Neural cell (in vitro differentiated cells): ENCODE measurements around the gene MTPN. TPM values are rescaled to one million over a fixed set of nuclear protein-coding genes. Genes with fewer than 3 reads are reported as not detected.

Experiments used
- H2AFZ ChIP-seq: fragments of 200-600, 300-800 bp; sonication (generic), shearing (Covaris generic); 2 replicates; pipeline ENCODE4 v1.6.0; 2014; ENCODE audit warnings: low read depth, mild to moderate bottlenecking, antibody characterized with exemption, low read length, moderate library complexity
- H3F3A ChIP-seq: fragments of 200-600 bp; shearing (Covaris generic); 2 replicates; pipeline ENCODE4 v1.6.1; 2016; ENCODE audit warnings: mild to moderate bottlenecking, moderate library complexity, mixed read lengths, antibody characterized with exemption, low read length; ENCODE audit not compliant: insufficient read depth, poor library complexity, severe bottlenecking
- H3K27ac ChIP-seq: fragments of 200-600, 300-800 bp; sonication (generic), shearing (Covaris generic); 2 replicates; pipeline ENCODE4 v1.5.1; 2014; ENCODE audit warnings: mild to moderate bottlenecking, low read length, moderate library complexity
- H3K27me3 ChIP-seq: fragments of 300-800, 200-600 bp; sonication (generic), shearing (Covaris generic); 2 replicates; pipeline ENCODE4 v1.6.0; 2014; ENCODE audit warnings: mild to moderate bottlenecking, low read depth, low read length, moderate library complexity; ENCODE audit not compliant: insufficient read depth
- H3K36me3 ChIP-seq: fragments of 300-800, 200-600 bp; sonication (generic), shearing (Covaris generic); 2 replicates; pipeline ENCODE4 v1.5.1; 2014; ENCODE audit warnings: mild to moderate bottlenecking, antibody characterized with exemption, low read length, moderate library complexity; ENCODE audit not compliant: insufficient read depth
- H3K4me2 ChIP-seq: fragments of 300-800, 200-600 bp; sonication (generic), shearing (Covaris generic); 2 replicates; pipeline ENCODE4 v1.6.0; 2014; ENCODE audit warnings: mild to moderate bottlenecking, low read length
- H3K4me3 ChIP-seq: fragments of 300-800, 200-600 bp; sonication (generic), shearing (Covaris generic); 2 replicates; pipeline ENCODE4 v1.5.1; 2014; ENCODE audit warnings: mild to moderate bottlenecking, low read length, moderate library complexity
- H3K79me2 ChIP-seq: fragments of 200-600 bp; shearing (Covaris generic); replicated peaks from 2 replicates; pipeline ENCODE4 v1.6.0; 2014; ENCODE audit warnings: mild to moderate bottlenecking, low read length, moderate library complexity; ENCODE audit not compliant: insufficient read depth
- H3K9ac ChIP-seq: fragments of 300-800, 200-600 bp; sonication (generic), shearing (Covaris generic); 2 replicates; pipeline ENCODE4 v1.6.1; 2016; ENCODE audit warnings: mild to moderate bottlenecking, low read length, mixed read lengths
- H3K9me2 ChIP-seq: fragments of 200-600 bp; shearing (Covaris generic); 2 replicates; pipeline ENCODE4 v1.6.1; 2016; ENCODE audit warnings: mild to moderate bottlenecking, low read length, mixed read lengths; ENCODE audit not compliant: insufficient read depth
- H3K9me3 ChIP-seq: fragments of 200-600, 300-800 bp; sonication (generic), shearing (Covaris generic); 2 replicates; pipeline ENCODE4 v1.6.1; 2016; ENCODE audit warnings: mild to moderate bottlenecking, mixed run types, low read length, moderate library complexity, mixed read lengths
- H4K20me1 ChIP-seq: fragments of 200-600 bp; shearing (Covaris generic); 2 replicates; pipeline ENCODE4 v1.6.1; 2016; ENCODE audit warnings: mild to moderate bottlenecking, mixed run types; ENCODE audit not compliant: insufficient read depth
- CTCF ChIP-seq: fragments of 450-650 bp; IDR thresholded peaks from 2 replicates; pipeline ENCODE4 v1.5.1; 2014; ENCODE audit warnings: antibody characterized with exemption, mild to moderate bottlenecking, moderate library complexity; ENCODE audit not compliant: poor library complexity, severe bottlenecking
- EP300 ChIP-seq: fragments of 450-650 bp; conservative IDR thresholded peaks from 2 replicates; pipeline ENCODE4 v1.6.1; 2014; ENCODE audit warnings: antibody characterized with exemption, mild to moderate bottlenecking, moderate library complexity; ENCODE audit not compliant: poor library complexity, severe bottlenecking
- EZH2 ChIP-seq: fragments of 200-600, 300-800 bp; shearing (Covaris generic), sonication (generic); IDR thresholded peaks from 2 replicates; pipeline ENCODE4 v1.6.1; 2014; ENCODE audit warnings: antibody characterized with exemption, low read length, borderline replicate concordance, mild to moderate bottlenecking; ENCODE audit not compliant: insufficient read depth, poor library complexity, severe bottlenecking
- MXI1 ChIP-seq: fragments of 450-650 bp; conservative IDR thresholded peaks from 2 replicates; pipeline ENCODE4 v1.6.1; 2014; ENCODE audit warnings: antibody characterized with exemption, mild to moderate bottlenecking; ENCODE audit not compliant: poor library complexity, severe bottlenecking
- POLR2AphosphoS5 ChIP-seq: IDR thresholded peaks from 2 replicates; pipeline ENCODE4 v1.6.1; 2012
- RAD21 ChIP-seq: fragments of 450-650 bp; conservative IDR thresholded peaks from 2 replicates; pipeline ENCODE4 v1.6.1; 2014; ENCODE audit warnings: antibody characterized with exemption, mild to moderate bottlenecking, moderate library complexity
- REST ChIP-seq: IDR thresholded peaks from 2 replicates; pipeline ENCODE4 v1.6.1; 2012; ENCODE audit warnings: borderline replicate concordance
- SMC3 ChIP-seq: fragments of 450-650 bp; conservative IDR thresholded peaks from 2 replicates; pipeline ENCODE4 v1.6.1; 2014; ENCODE audit warnings: antibody characterized with exemption, mild to moderate bottlenecking, moderate library complexity; ENCODE audit not compliant: poor library complexity
- TAF1 ChIP-seq: IDR thresholded peaks from 2 replicates; pipeline ENCODE4 v1.6.1; 2012; ENCODE audit warnings: low read depth
- polyA plus RNA-seq: library from polyadenylated mRNA; depleted of rRNA; stranded (reverse); fragments of >200 nt; gene quantifications from 2 replicates; pipeline ENCODE4 v1.2.3, GENCODE V29; 2014

The MTPN gene
- polyA plus RNA-seq, 1 donor from 2014 or later, result 133 TPM

DNA sequence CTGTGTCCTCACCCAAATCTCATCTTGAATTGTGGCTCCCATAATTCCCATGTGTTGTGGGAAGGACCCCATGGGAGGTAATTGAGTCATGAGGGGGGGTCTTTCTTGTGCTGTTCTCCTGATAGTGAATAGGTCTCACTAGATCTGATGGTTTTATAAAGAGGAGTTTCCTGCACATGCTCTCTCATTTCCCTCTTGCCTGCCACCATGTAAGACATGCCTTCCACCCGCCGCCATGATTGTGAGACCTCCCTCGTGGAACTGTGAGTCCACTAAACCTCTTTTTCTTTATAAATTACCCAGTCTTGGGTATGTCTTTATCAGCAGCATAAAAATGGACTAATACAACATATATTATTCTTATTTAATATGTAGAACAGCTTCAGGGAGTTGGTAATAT lies 29.0 kb upstream of the MTPN start:
- Histone ChIP-seq H3K27ac (no peak overlapping the region), H3K9me3 (no peaks in the 10 kb centered on the region), H3K36me3 (no peaks in the 10 kb centered on the region), H4K20me1 (no peaks in the 10 kb centered on the region), H3K9me2 (no peaks in the 10 kb centered on the region), H3K9ac (no peak overlapping the region), H3F3A (no peaks in the 10 kb centered on the region), H3K79me2 (no peaks in the 10 kb centered on the region), H3K4me2 (no peak overlapping the region), H2AFZ (no peak overlapping the region), H3K27me3 (no peaks in the 10 kb centered on the region), H3K4me3 (no peak overlapping the region)
- no peak for TF ChIP-seq TAF1

DNA sequence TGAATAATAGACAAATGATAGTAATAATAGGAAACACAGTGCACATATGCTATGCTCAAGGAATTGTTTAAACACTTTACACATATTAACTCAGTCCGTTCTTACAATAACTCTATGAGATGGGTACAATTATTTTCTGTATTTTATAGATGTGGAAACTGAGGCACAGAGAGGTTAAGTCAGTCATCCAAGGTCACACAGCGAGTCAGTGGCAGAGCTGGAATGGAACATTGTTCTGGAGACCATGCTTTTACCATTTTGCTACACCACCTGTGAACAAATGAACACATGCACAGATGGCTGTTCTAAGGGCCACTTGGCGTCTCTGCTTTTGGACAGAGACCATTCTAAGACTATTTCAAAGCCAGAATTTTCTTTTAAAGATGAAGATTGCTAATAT lies 26.9 kb upstream of the MTPN start:
- Histone ChIP-seq H4K20me1 (no peaks in the 10 kb centered on the region), H3K9me2 (no peaks in the 10 kb centered on the region), H3K27me3 (no peaks in the 10 kb centered on the region), H3F3A (no peaks in the 10 kb centered on the region), H3K9me3 (no peaks in the 10 kb centered on the region), H2AFZ (no peak overlapping the region), H3K27ac (no peak overlapping the region), H3K9ac (no peak overlapping the region), H3K4me3 (no peak overlapping the region), H3K79me2 (no peaks in the 10 kb centered on the region), H3K36me3 (no peaks in the 10 kb centered on the region), H3K4me2 (no peak overlapping the region)
- TF ChIP-seq EZH2, result no peak
- no peak for TF ChIP-seq RAD21
- no peak for TF ChIP-seq SMC3
- no peak for TF ChIP-seq MXI1
- no peak for TF ChIP-seq REST
- TF ChIP-seq CTCF, result no peak
- no peak for TF ChIP-seq EP300
- no peak for TF ChIP-seq TAF1
- TF ChIP-seq POLR2AphosphoS5, result no peak

GRCh38 chr7:136002802-136003201 lies 25.6 kb upstream of the MTPN start:
- TF ChIP-seq CTCF, result no peak
- TF ChIP-seq EZH2, result no peak
- no peak for TF ChIP-seq SMC3
- no peak for TF ChIP-seq EP300
- TF ChIP-seq RAD21, result no peak
- no peak for TF ChIP-seq REST
- Histone ChIP-seq H3K36me3 (no peaks in the 10 kb centered on the region), H3K9ac (no peak overlapping the region), H3K9me3 (no peaks in the 10 kb centered on the region), H3K4me3 (no peak overlapping the region), H3K27ac (no peak overlapping the region), H3K27me3 (no peaks in the 10 kb centered on the region), H4K20me1 (no peaks in the 10 kb centered on the region), H3K79me2 (no peaks in the 10 kb centered on the region), H2AFZ (no peak overlapping the region), H3K9me2 (no peaks in the 10 kb centered on the region), H3K4me2 (no peak overlapping the region), H3F3A (no peaks in the 10 kb centered on the region)
